Fibroblast of skin of right quadriceps (primary cell): Measurements from ENCODE around the gene FLNB.
A peak's percentile ranks its signal among the peaks of the same experiment; 100 is the strongest.

Source experiments
- DNase-seq: peaks from one replicate; pipeline ENCODE4 v3.0.0-alpha.2; 2013

FLNB gene

DNA sequence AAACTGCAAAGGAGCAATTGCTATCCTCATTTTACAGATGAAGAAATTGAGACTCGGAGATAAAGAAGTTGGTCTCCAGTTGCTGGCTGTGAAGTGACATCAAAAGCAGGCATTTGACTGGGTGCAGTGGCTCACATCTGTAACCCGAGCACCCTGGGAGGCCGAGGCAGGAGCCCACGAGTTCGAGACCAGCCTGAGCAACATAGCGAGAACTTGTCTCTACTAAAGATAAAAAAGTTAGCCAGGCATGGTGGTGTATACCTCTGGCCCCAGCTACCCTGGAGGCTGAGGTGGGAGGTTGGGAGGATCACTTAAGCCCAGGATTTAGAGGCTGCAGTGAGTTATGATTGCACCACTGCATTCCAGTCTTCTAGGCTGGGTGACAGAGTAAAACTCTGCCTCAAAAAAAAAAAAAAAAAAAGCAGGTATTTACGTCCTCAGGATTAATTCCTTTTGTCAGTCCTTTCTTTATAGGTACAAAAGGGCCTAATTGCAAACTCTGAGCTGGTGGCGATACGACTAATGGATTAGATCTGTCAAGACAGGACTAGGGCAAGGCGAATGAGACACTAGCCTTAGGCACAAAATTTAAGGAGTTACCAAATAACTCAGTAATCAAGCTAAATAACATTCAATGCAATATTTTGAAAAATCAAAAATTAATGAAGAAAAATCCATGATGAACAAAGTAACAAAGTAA is 208.4 kb downstream of the FLNB start:
- DNase-seq: no peak

DNA sequence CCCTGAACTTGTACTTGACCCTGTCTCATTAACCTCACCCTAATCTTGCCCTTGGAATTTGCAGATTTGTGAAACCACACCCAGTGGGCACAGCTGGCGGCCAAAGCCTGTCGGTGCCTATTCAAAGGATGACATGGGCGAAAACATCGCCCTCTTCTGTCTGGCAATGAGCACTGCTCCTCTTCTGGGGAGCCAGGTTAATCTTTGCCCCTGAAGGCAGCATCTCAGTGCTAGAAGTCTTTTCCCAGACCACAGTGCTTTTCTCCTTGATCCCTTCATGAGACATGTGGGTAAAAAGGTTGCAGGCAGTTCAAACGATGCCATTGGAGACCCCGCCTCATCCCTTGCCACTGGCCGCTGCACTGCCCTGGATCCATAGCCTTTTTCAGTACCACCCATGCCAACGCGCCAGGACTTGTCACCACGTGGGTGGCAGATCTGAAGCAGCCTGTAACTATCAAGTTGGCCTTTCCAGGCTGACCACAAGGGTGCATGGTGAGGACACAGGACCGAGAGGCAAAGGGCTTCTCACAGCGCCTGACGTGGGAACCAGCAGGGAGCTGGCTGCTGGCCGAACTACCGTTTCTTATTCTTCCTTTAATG is 209.1 kb downstream of the FLNB start:
- DNase-seq: peak; percentile 39

DNA sequence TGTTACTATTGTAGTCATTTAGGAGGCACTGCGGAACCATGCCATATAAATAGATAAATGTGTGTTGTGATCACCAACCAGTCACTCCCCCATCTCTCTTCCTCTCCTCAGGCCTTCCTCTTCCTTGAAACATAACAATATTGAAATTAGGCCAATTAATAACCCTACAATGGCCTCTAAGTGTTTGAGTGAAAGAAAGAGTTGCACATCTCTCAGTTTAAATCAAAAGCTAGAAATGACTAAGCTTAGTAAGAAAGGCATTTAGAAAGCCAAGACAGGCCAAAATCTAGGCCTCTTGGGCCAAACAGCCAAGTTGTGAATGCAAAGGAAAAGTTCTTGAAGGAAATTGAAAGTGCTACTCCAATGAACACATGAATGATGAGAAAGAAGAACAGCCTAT is 210.7 kb downstream of the FLNB start:
- DNase-seq: no peak
